ENCODE results near the gene ATRNL1. TPM values are rescaled to one million over a fixed set of nuclear protein-coding genes. Genes with fewer than 3 reads are reported as not detected.

The ATRNL1 gene
- under 0.01 and 0.10 TPM in 2 replicates for total RNA-seq

DNA sequence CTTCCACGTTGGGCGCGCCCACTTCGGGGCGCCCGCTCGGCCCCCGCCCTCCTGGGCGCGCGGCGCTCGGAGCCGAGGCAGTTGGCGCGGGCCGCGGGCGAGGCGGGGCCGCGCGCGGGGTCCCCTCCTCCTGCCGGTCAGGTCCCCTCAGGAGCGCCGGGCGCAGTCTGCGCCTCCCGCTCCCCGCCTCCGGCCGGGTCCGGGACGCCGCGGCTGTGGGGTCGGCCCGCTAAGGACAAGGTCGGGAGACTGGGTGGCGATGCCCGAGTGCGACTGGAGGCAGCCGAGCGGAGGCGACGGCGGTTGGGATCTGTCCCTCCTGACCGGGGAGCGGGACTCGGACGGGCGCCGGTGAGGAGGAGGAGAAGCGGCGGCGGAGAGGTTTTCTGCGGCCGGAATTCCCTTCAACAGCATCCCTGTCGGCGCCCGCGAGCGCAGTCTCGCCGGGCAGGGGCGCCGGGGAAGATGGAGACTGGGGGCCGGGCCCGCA is at the start of gene ATRNL1:
Gene ATRNL1 (plus strand): TSS at position 80 of the 490 bp plus-strand sequence. CDS start 386 bp downstream, at position 466.

Other genes with a start within 250 kb of the ATRNL1 start
- gene TRUB1, start 155.2 kb upstream of the ATRNL1 start, total RNA-seq: 22.2 and 31.0 TPM in 2 replicates

All from vein endothelial cell (primary cell).